ENCODE measurements around the gene CHPF.

GRCh38 chr2:219567791-219568361 lies 24.3 kb upstream of the CHPF start:
- TF ChIP-seq, protein P1, sequence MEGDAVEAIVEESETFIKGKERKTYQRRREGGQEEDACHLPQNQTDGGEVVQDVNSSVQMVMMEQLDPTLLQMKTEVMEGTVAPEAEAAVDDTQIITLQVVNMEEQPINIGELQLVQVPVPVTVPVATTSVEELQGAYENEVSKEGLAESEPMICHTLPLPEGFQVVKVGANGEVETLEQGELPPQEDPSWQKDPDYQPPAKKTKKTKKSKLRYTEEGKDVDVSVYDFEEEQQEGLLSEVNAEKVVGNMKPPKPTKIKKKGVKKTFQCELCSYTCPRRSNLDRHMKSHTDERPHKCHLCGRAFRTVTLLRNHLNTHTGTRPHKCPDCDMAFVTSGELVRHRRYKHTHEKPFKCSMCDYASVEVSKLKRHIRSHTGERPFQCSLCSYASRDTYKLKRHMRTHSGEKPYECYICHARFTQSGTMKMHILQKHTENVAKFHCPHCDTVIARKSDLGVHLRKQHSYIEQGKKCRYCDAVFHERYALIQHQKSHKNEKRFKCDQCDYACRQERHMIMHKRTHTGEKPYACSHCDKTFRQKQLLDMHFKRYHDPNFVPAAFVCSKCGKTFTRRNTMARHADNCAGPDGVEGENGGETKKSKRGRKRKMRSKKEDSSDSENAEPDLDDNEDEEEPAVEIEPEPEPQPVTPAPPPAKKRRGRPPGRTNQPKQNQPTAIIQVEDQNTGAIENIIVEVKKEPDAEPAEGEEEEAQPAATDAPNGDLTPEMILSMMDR (IDR thresholded peaks at IDR 0.05), result no peak
- no peak for TF ChIP-seq POLR2A (IDR thresholded peaks at IDR 0.05)
